ENCODE results near the gene FCGR3A.

GRCh38 chr1:161511018-161511755, 38.4 kb downstream of the FCGR3A start:
- no peak for TF ChIP-seq CTCF (IDR thresholded peaks at IDR 0.05; ENCODE audit: low read depth, low read length)
- TF ChIP-seq EZH2phosphoT487 (IDR thresholded peaks at IDR 0.05; ENCODE audit: low read depth), result no peak
